UCSD-AML1 (cell line): ENCODE results near the gene DUSP1.
"Not testable (repeated sequence)": the region's sequence is repeated elsewhere in the genome, so short reads cannot be mapped to it uniquely, and the experiment has no call there.

Experiments used
- DNase-seq: peaks from one replicate; lab custom pipeline; 2025; ENCODE audit not compliant: unreplicated experiment; lab: John Stamatoyannopoulos, UW

Gene DUSP1

DNA sequence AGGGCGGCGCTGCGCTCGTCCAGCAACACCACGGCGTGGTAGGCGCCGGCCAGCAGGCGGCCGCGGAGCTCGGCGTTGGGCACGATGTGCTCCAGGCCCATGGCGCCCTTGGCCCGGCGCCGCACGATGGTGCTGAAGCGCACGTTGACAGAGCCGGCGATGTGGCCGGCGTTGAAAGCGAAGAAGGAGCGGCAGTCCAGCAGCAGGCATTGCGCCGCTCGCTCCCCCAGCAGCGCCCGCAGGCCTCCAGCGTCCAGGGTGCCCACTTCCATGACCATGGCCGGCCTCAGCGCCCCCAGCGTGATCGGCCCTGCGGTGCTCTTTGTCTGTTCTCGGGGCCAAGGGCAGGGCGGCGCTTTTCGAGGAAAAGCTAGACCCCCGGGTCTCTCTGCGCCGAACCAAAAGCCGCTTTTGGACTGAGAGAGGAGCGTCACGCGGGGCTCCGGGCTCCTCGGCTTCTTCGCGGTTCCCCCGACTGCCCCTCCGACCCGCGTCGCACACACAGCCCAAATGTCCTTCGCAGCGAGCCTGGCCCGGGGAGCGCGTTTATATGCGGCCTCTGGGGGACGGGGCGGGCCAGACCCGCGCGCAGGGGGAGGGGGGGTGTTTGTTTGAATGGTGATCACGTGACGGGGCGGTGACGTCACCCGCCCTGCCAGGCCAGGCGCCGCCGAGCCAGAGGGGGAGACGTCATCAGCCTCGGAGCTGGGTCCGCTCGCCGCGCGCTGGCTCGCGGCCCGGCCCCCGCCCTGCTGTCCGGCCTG, at the start of gene DUSP1:
TSS of gene DUSP1 (minus strand) at position 521 of the 764 bp plus-strand sequence. CDS start at position 278, 243 bp downstream.
- peak; percentile 94 for DNase-seq

GRCh38 chr5:172820046-172820767, 49.2 kb upstream of the DUSP1 start:
- no peak for DNase-seq

DNA sequence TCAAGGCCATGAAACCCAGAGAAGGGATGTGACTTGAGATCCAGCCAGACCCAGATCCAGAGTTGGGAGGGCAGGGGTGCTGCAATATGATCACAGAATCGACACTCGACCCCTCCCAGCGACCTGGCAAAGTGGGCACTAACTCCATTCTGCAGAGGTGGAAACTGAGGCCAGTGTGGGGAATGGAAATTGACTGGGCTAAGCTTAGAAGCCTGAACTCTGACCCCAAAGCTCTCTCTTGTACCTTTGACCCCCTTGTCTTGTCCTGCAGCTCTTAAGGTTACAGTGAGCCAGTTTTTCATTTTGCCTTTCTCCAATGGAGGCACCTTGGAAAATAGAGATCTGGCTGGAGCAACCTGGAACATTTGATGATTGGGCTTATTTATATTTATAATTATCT, 48.6 kb upstream of the DUSP1 start:
- no peak for DNase-seq

DNA sequence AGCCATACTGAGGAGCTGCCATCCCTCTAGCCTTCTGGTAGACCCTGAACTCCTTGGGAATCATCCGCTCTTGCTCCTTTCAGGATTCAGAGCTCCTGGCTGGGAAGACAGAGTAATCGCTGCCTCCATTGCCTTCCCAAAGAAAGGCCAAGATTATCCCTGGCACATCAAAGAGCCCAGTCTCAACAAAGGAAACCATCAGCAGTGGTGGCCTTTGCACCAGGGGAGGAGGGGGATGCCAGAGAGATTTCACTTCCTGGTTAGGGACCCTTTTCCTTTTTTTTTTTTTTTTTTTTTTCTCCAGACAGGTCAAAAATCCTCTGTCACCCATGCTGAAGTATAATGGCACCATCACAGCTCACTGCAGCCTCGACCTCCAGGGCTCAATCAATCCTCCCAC, 47.1 kb upstream of the DUSP1 start:
- DNase-seq, result no peak

GRCh38 chr5:172817664-172818063, 46.7 kb upstream of the DUSP1 start:
- no peak for DNase-seq

DNA sequence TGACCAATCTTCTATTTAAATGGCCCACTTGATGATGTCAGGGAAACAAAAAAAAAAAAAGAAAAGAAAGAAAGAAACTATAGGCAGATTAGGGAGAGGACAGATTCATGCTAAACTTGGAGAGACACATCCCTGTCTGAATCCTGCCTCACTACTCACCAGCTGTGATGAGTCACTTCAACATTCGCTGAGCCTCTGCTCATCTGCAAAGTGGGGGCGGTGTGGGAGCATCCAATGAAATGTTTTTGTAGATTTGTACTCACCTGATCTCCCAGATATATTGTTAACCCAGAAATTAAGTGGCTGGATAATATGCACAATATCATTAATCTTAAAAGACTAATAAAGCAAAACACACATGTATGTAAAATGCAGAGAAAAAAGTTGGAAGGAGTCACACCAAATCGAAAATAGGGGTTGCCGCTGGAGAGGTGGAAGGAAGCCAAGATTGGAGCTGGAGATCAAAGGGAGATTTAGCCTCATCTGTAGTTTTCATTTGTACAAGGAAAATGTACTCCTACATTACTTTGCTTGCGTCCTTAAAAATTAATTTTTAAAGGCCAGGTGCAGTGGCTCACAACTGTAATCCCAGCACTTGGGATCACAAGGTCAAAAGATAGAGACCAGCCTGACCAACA, 46.0 kb upstream of the DUSP1 start:
- no peak for DNase-seq

GRCh38 chr5:172815631-172816030, 44.6 kb upstream of the DUSP1 start:
- DNase-seq, result no peak

- not testable (repeated sequence) for DNase-seq
Measured at GRCh38 chr5:172810996-172811395, 40.0 kb upstream of the DUSP1 start.

DNA sequence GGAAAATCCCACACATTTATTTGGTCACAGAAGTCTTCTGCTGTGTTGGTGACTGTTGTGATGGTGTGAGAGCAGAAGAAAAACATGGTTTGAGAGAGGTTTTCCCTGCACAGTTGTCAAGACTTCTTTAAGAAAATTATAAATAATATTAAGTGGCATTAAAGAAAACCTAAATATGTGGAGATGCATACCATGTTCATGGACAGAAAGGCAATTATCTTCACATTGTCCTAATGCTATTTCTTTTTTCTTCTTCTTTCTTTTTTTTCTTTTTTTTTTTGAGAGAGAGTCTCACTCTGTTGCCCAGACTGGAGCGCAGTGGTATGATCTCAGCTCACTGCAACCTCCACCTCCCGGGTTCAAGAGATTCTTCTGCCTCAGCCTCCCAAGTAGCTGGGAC, 38.8 kb upstream of the DUSP1 start:
- DNase-seq, result no peak

DNA sequence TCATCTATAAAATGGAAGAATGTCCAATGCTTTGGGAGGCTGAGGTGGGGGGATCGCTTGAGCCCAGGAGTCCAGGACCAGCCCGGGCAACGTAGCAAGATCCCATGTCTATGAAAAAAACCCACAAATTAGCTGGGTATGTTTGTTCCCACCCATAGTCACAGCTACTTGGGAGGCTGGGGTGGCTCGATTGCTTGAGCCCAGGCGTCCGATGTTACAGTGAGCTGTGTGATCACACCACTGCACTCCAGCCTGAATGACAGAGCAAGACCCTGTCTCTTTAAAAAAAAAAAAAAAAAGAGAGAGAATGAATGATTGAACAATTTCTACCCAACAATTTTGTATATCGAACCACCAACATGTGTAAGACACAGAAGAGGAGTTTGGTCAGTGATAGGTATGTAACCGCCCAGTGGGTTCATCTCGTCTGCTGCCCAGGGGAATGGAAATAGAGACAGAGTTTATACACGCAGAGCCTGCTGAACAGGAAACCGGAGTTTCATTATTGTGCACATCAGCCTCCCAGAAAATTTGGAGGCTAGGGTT, 36.8 kb upstream of the DUSP1 start:
- no peak for DNase-seq

GRCh38 chr5:172806897-172807672, 36.1 kb upstream of the DUSP1 start:
- DNase-seq, result peak; percentile 88

- DNase-seq, result no peak
Measured at GRCh38 chr5:172805736-172806255, 34.8 kb upstream of the DUSP1 start.

DNA sequence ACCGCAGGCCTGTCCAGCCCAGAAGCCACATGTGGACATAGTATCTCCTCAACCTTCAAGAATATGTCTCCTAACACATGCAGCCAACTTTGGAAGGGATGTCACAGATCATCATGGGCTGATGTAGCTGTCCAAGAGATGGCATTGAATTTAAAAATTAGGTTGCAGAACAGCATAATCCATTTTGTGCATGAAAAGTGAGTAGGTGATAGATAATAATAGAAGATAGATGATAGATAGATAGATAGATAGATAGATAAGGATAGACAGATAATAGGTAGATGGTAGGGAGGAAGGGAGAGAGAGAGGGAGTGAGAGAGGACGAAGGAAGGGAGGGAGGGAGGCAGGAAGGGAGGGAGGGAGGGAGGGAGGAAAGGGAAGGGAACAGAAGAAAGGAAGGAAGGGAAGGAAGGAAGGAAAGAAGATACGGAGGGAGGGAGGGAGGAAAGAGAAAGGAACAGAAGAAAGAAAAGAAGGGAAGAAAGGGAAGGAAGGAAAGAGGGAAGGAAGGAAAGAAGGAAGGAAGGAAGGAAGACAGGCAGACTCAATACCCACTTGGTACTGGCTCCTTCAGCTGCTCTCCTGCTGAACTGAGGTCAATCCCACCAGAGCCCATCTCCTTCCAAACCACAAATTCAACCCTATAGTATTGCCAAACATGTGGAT, 34.2 kb upstream of the DUSP1 start:
- DNase-seq, result no peak

DNA sequence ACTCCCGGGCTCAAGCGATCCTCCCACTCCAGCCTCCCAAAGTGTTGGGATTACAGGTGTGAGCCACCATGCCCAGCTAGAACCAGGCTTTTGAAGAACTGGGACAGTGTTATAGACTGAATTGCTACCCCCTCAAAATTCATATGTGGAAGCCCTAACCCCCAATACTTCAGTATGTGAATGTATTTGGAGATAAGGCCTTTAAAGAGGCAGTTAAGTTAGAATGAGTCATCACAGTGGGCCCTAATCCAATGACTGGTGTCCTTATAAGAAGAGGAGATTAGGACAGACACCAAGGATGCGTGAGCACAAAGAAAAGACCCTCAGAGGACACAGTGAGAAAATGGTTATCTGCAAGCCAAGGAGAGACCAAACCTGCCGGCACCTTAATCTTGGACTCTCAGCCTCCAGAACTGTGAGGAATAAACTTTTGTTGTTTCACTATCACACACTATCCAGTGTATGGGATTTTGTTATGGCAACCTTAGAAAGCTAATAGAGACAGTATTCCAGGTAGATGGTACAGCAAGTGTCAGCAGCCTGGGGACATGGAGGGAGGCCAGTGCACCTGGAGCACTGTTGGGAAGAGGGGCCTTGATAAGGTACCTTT, 31.7 kb upstream of the DUSP1 start:
- no peak for DNase-seq

- DNase-seq, result no peak
Measured at GRCh38 chr5:172802112-172802511, 31.1 kb upstream of the DUSP1 start.

GRCh38 chr5:172801179-172801671, 30.2 kb upstream of the DUSP1 start:
- DNase-seq, result no peak

GRCh38 chr5:172800088-172800551, 29.1 kb upstream of the DUSP1 start:
- peak; percentile 38 for DNase-seq

DNA sequence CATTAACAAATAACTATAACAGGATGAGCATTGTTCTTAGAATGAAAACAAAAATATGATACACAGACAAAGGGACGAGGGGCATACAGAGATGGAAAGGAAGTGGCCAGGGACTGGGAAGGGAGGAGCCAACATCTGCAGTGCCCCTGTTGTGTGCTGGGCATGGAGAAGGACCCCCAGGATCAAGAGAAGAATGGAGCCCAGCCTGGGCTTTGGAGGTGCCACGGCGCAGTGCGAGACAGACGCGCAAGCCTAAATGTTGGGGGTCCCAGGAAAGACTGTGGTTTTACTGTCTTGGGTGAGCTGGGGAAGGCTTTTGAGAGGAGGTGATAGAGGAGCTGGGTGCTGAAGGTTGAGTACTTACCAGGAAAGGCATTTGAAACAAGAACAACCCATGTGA, 28.4 kb upstream of the DUSP1 start:
- no peak for DNase-seq

DNA sequence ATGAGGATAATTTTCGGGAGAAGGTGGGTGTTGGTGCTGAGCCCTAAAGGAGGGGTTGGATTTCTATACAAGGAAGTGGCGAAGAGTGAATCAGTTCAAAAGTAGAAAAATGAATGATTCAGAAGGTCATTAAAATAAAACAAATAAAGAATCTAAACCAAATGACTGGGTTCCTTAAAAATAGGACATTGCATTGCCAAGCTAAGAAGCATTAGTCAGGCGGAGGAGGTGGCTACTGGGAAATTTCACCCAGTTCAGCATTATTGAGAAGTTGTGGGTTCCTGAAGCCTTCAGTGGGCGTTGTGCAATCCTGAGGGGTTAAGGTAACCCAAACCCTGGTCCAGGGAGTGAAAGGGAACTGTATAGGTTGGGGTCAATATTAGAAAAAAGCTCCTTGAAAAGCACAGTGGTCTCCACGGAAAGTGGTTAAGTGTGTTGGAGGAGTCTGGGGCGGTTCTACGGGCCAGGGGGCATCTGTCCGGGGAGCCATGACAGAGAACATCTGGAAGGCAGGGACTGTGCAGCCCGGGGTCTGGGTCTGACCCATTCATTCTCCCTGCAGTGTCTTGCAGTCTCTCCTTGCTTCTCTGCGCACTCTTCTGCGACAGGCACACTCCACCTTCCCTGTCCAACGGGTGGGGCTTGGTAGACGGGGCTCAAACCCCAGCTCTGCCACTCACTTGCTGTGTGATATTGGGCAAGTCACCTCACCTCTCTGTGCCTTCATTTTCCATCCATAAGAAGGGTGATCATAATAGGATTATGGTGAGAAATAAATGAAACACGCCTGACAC, 27.6 kb upstream of the DUSP1 start:
- peak; percentile 31 for DNase-seq
